ENCODE results near the gene TREML1. TPM values are rescaled to one million over a fixed set of nuclear protein-coding genes. Genes with fewer than 3 reads are reported as not detected.

Gene TREML1
- not detected for polyA plus RNA-seq (2012; ENCODE audit: insufficient read depth, insufficient read length, low read depth)

- H3K4me3 ChIP-seq (ENCODE audit: low read depth, low read length), result no peak within 1 kb of the TSS
- no peak for TF ChIP-seq CTCF (IDR thresholded peaks at IDR 0.05; ENCODE audit: low read depth, low read length)
- H3K27me3 ChIP-seq, result peaks cover 4% of the 10 kb centered on the region; the same call in 1 of the 2 replicates
- H3K9me3 ChIP-seq, result no peaks in the 10 kb centered on the region
- DNase-seq, result no peak
- H3K36me3 ChIP-seq, result no peaks in the 10 kb centered on the region
- H3K4me1 ChIP-seq, result no peaks in the 10 kb centered on the region
Measured at GRCh38 chr6:41153992-41154625, at the start of gene TREML1. TSS of gene TREML1 (minus strand) at chr6:41154347. CDS start at chr6:41154288, 59 bp downstream.

- no peak for TF ChIP-seq CTCF (IDR thresholded peaks at IDR 0.05; ENCODE audit: low read depth, low read length)
- peaks cover 3% of the 10 kb centered on the region; the same call in 1 of the 2 replicates for H3K27me3 ChIP-seq
- H3K36me3 ChIP-seq, result no peaks in the 10 kb centered on the region
Measured at GRCh38 chr6:41201764-41202173, 47.6 kb upstream of the TREML1 start.

GRCh38 chr6:41200901-41201763 lies 47.0 kb upstream of the TREML1 start, which contains the start of gene TREML2:
TSS of gene TREML2 (minus strand) at chr6:41201149. CDS start at chr6:41201008, 141 bp downstream.
- Histone ChIP-seq H3K4me3 (ENCODE audit: low read depth, low read length) (no peak within 1 kb of the TSS), H3K36me3 (no peaks in the 10 kb centered on the region), H3K9me3 (no peaks in the 10 kb centered on the region), H3K4me1 (no peaks in the 10 kb centered on the region), H3K27me3 (peaks cover 5% of the 10 kb centered on the region; the same call in 1 of the 2 replicates)
- no peak for DNase-seq
- TF ChIP-seq CTCF (IDR thresholded peaks at IDR 0.05; ENCODE audit: low read depth, low read length), result no peak

More at GRCh38 chr6:41201764-41202173, 47.6 kb upstream of the TREML1 start:
- no peak for DNase-seq
- Histone ChIP-seq H3K9me3 (no peaks in the 10 kb centered on the region), H3K4me1 (no peaks in the 10 kb centered on the region), H3K4me3 (ENCODE audit: low read depth, low read length) (no peak overlapping the region)

GRCh38 chr6:41200296-41200900 lies 46.3 kb upstream of the TREML1 start:
- no peaks in the 10 kb centered on the region for H3K4me1 ChIP-seq
- H3K4me3 ChIP-seq (ENCODE audit: low read depth, low read length), result no peak overlapping the region
- no peaks in the 10 kb centered on the region for H3K36me3 ChIP-seq
- no peak for TF ChIP-seq CTCF (IDR thresholded peaks at IDR 0.05; ENCODE audit: low read depth, low read length)
- peaks cover 10% of the 10 kb centered on the region; the same call in 1 of the 2 replicates for H3K27me3 ChIP-seq
- DNase-seq, result no peak
- no peaks in the 10 kb centered on the region for H3K9me3 ChIP-seq

- no peaks in the 10 kb centered on the region for H3K36me3 ChIP-seq
- H3K9me3 ChIP-seq, result no peaks in the 10 kb centered on the region
- peaks cover 10% of the 10 kb centered on the region; the same call in 1 of the 2 replicates for H3K27me3 ChIP-seq
- no peak for TF ChIP-seq CTCF (IDR thresholded peaks at IDR 0.05; ENCODE audit: low read depth, low read length)
- no peak overlapping the region for H3K4me3 ChIP-seq (ENCODE audit: low read depth, low read length)
- no peaks in the 10 kb centered on the region for H3K4me1 ChIP-seq
- DNase-seq, result no peak
Measured at GRCh38 chr6:41199552-41200246, 45.6 kb upstream of the TREML1 start.
